Measurements from ENCODE around the gene PLA2G4B. TPM values are rescaled to one million over a fixed set of nuclear protein-coding genes. Genes with fewer than 3 reads are reported as not detected.

The PLA2G4B gene
- total and polyA plus RNA-seq, 10 of the 15 experiments (the other 5 are each of a cell fraction or from before 2014, with no cell fraction given), result 0.22 to 6.6 (median 2.9) TPM

- 87% methylated on average over 5 of the region's 5 CpGs for WGBS (ENCODE audit: insufficient coverage, insufficient replicate concordance, low lambda C conversion rate, missing lambda C conversion rate)
- no peaks in the 10 kb centered on the region for H3K27me3 ChIP-seq (replicated peaks in 1 of 2; ENCODE audit: control insufficient read depth in 2 of 2, insufficient read depth in 2 of 2, low read length in 1 of 2)
- H3K79me2 ChIP-seq (ENCODE audit: control insufficient read depth, insufficient read depth, low read length), result peaks cover 27% of the 10 kb centered on the region
- H3K9me3 ChIP-seq (replicated peaks; ENCODE audit: control insufficient read depth, insufficient read depth, low read length), result no peaks in the 10 kb centered on the region
- no peak overlapping the region for H2AFZ ChIP-seq (ENCODE audit: control insufficient read depth, low read depth, low read length)
- RAD21 ChIA-PET (ENCODE audit: unreplicated experiment), result interaction anchor here (12.8 kb wide), 1 partner anchor 16 kb away, joined by 169 read pairs; the partner anchor contains the start of gene MAPKBP1
- POLR2A ChIA-PET, result interaction anchor here (12.8 kb wide), 1 partner anchor 14 kb away, joined by 170 read pairs; the partner anchor contains the start of gene MAPKBP1
- H3K9ac ChIP-seq (ENCODE audit: control insufficient read depth, insufficient read depth, low read length), result no peak overlapping the region
- no peaks in the 10 kb centered on the region for H4K20me1 ChIP-seq (ENCODE audit: control insufficient read depth, insufficient read depth)
- BruUV-seq (replicated peaks), result no TSS peak
- CTCF ChIA-PET, result interaction anchor here (0.8 to 12.6 kb wide), 5 partner anchors 8 to 19 kb away, joined by 3 to 179 read pairs (median 4); partner anchors contain the start of gene MAPKBP1
- intact Hi-C loops (cut with micrococcal nuclease; ENCODE audit: unreplicated experiment) (loop anchor here (2.0 kb wide), 1 partner anchor 17 kb away; the partner anchor contains the start of gene MAPKBP1), in situ Hi-C loops (cut with MboI) (no loop called here)
- DNase-seq (ENCODE audit: low read depth, low spot score) (no peak), FAIRE-seq (no peak), ATAC-seq (no peak)
- no peaks in the 10 kb centered on the region; a peak in 1 of 4 replicates for H3K36me3 ChIP-seq (ENCODE audit: control insufficient read depth in 2 of 2, insufficient read depth in 2 of 2, low read length in 1 of 2)
- no peak overlapping the region for H3K4me3 ChIP-seq
- H3K4me1 ChIP-seq (ENCODE audit: control insufficient read depth, insufficient read depth, low read length), result peaks cover 41% of the 10 kb centered on the region
- no peak overlapping the region for H3K4me2 ChIP-seq (ENCODE audit: control insufficient read depth, insufficient read depth)
- SMC1A ChIA-PET (ENCODE audit: uncharacterized antibody, unreplicated experiment), result interaction anchor here (0.6 to 12.8 kb wide), 2 partner anchors 11 to 15 kb away, joined by 3 to 189 read pairs; partner anchors contain the start of gene MAPKBP1
- TF ChIP-seq DPF2 (IDR thresholded peaks at IDR 0.05) (no peak), GABPA (IDR thresholded peaks at IDR 0.05; ENCODE audit: low read depth) (no peak), WRNIP1 (IDR thresholded peaks at IDR 0.05; ENCODE audit: borderline replicate concordance, low read depth, low read length) (no peak), NFXL1 (IDR thresholded peaks at IDR 0.05; ENCODE audit: borderline replicate concordance) (no peak), SUZ12 (IDR thresholded peaks at IDR 0.05; ENCODE audit: unreplicated experiment) (no peak), CREB1 (IDR thresholded peaks at IDR 0.05; ENCODE audit: low read depth) (no peak), SREBF1 (IDR thresholded peaks at IDR 0.05; ENCODE audit: low read length) (no peak), CBX5 (IDR thresholded peaks at IDR 0.05; ENCODE audit: low read depth) (no peak), SMARCA5 (IDR thresholded peaks at IDR 0.05) (no peak), CHD2 (IDR thresholded peaks at IDR 0.05; ENCODE audit: borderline replicate concordance, low read depth, low read length) (no peak), IRF3 (IDR thresholded peaks at IDR 0.05) (no peak), BRCA1 (IDR thresholded peaks at IDR 0.05; ENCODE audit: low read depth, low read length) (no peak), RB1 (IDR thresholded peaks at IDR 0.05; ENCODE audit: borderline replicate concordance) (no peak), ZBTB4 (CRISPR knock-in tag; IDR thresholded peaks at IDR 0.05) (no peak), TAF1 (IDR thresholded peaks at IDR 0.05; ENCODE audit: borderline replicate concordance, low read depth, low read length) (no peak)
- H3K27ac ChIP-seq (ENCODE audit: control insufficient read depth, insufficient read depth), result no peak overlapping the region
These were observed 46.5 kb upstream of the PLA2G4B start for GRCh38 chr15:41792000-41792637.

Data from GM12878 (cell line).